A673 (cell line): ENCODE measurements around the gene MAP4K4.

Source experiments
- CTCF ChIP-seq: fragments of 300-800, 200-600 bp; sonication (generic); conservative IDR thresholded peaks from 2 replicates; pipeline ENCODE4 v1.5.1; 2017; ENCODE audit warnings: low read depth, mild to moderate bottlenecking, antibody characterized with exemption, low read length, moderate library complexity, mixed read lengths
- EZH2 ChIP-seq: fragments of 200-600 bp; sonication (generic); IDR thresholded peaks from 2 replicates; pipeline ENCODE4 v1.6.1; 2017; ENCODE audit warnings: borderline replicate concordance, low read depth, mild to moderate bottlenecking, mixed read lengths, antibody characterized with exemption, low read length; ENCODE audit not compliant: poor library complexity, severe bottlenecking

GRCh38 chr2:101725038-101725437 is 27.5 kb downstream of the MAP4K4 start:
- no peak for TF ChIP-seq CTCF
- no peak for TF ChIP-seq EZH2
